Measurements from ENCODE around the gene EFL1.

Gene EFL1

GRCh38 chr15:82136120-82136519 is 126.4 kb downstream of the EFL1 start:
- Histone ChIP-seq H3K4me3 (ENCODE audit: low read depth, low read length) (no peak overlapping the region), H3K36me3 (no peaks in the 10 kb centered on the region; the same call in 1 of the 2 replicates), H3K27me3 (no peaks in the 10 kb centered on the region), H3K9me3 (no peaks in the 10 kb centered on the region), H3K4me1 (peaks cover 4% of the 10 kb centered on the region; the same call in 1 of the 2 replicates)
- no peak for TF ChIP-seq CTCF (IDR thresholded peaks at IDR 0.05; ENCODE audit: low read depth, low read length)
- no peak for DNase-seq

- Histone ChIP-seq H3K27me3 (no peaks in the 10 kb centered on the region), H3K9me3 (no peaks in the 10 kb centered on the region), H3K4me1 (peaks cover 4% of the 10 kb centered on the region; the same call in 1 of the 2 replicates), H3K4me3 (ENCODE audit: low read depth, low read length) (no peak overlapping the region), H3K36me3 (no peaks in the 10 kb centered on the region; the same call in 1 of the 2 replicates)
- TF ChIP-seq CTCF (IDR thresholded peaks at IDR 0.05; ENCODE audit: low read depth, low read length) = no peak
- no peak for DNase-seq
Observed at GRCh38 chr15:82135638-82136037, 126.9 kb downstream of the EFL1 start.

- no peak for TF ChIP-seq CTCF (IDR thresholded peaks at IDR 0.05; ENCODE audit: low read depth, low read length)
- H3K4me1 ChIP-seq = peaks cover 6% of the 10 kb centered on the region
- DNase-seq = no peak
- no peaks in the 10 kb centered on the region for H3K9me3 ChIP-seq
- no peaks in the 10 kb centered on the region for H3K27me3 ChIP-seq
- H3K4me3 ChIP-seq (ENCODE audit: low read depth, low read length) = no peak overlapping the region
- no peaks in the 10 kb centered on the region; the same call in 1 of the 2 replicates for H3K36me3 ChIP-seq
Observed at GRCh38 chr15:82134461-82134860, 128.1 kb downstream of the EFL1 start.

GRCh38 chr15:82133251-82133650 is 129.3 kb downstream of the EFL1 start:
- Histone ChIP-seq H3K4me3 (ENCODE audit: low read depth, low read length) (no peak overlapping the region), H3K27me3 (no peaks in the 10 kb centered on the region), H3K4me1 (peaks cover 10% of the 10 kb centered on the region), H3K36me3 (no peaks in the 10 kb centered on the region; the same call in 1 of the 2 replicates), H3K9me3 (no peaks in the 10 kb centered on the region)
- no peak for DNase-seq
- TF ChIP-seq CTCF (IDR thresholded peaks at IDR 0.05; ENCODE audit: low read depth, low read length) = no peak

- Histone ChIP-seq H3K4me3 (ENCODE audit: low read depth, low read length) (no peak overlapping the region), H3K4me1 (peaks cover 15% of the 10 kb centered on the region), H3K27me3 (no peaks in the 10 kb centered on the region), H3K36me3 (no peaks in the 10 kb centered on the region; the same call in 1 of the 2 replicates), H3K9me3 (no peaks in the 10 kb centered on the region)
- no peak for TF ChIP-seq CTCF (IDR thresholded peaks at IDR 0.05; ENCODE audit: low read depth, low read length)
- DNase-seq = no peak
Observed at GRCh38 chr15:82132742-82133141, 129.8 kb downstream of the EFL1 start.

- DNase-seq = no peak
- H3K4me1 ChIP-seq = peaks cover 18% of the 10 kb centered on the region
Observed at GRCh38 chr15:82132096-82132495, 130.4 kb downstream of the EFL1 start.

More at GRCh38 chr15:82132096-82132495, 130.4 kb downstream of the EFL1 start:
- no peak for TF ChIP-seq CTCF (IDR thresholded peaks at IDR 0.05; ENCODE audit: low read depth, low read length)
- no peaks in the 10 kb centered on the region for H3K9me3 ChIP-seq
- no peaks in the 10 kb centered on the region for H3K27me3 ChIP-seq
- H3K4me3 ChIP-seq (ENCODE audit: low read depth, low read length) = no peak overlapping the region
- no peaks in the 10 kb centered on the region; the same call in 1 of the 2 replicates for H3K36me3 ChIP-seq

All from BE2C (cell line).